ENCODE measurements around the gene MRPS18C. TPM values are rescaled to one million over a fixed set of nuclear protein-coding genes. Genes with fewer than 3 reads are reported as not detected.

The MRPS18C gene
- total RNA-seq, 2 experiments from 2014 or later = 15.7 to 18.0 TPM

DNA sequence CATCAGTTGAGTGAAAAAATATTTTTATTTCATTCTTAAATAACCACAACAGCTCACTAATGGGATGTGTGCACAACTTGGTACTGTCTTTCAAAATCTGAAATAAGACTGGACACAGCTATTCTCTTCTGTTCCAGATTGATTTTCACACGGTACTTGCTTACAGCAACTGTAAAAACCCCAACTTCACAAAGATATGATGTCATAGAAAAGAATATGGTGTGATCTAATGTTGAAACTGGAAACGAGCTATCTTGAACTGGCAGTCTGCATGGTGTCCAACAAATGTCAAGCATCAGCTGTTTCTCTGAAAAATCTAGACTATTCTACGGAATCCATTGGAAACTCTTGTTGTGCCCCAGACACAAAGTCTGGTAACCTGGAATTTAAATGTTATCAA lies 15.0 kb upstream of the MRPS18C start:
- peaks cover 79% of the 10 kb centered on the region for H3K36me3 Mint-ChIP-seq (ENCODE audit: low read depth)
- no peak overlapping the region for H3K4me3 ChIP-seq (ENCODE audit: low read length)
- H3K4me1 Mint-ChIP-seq (ENCODE audit: low read depth) = no peaks in the 10 kb centered on the region
- no peak overlapping the region for H3K27ac Mint-ChIP-seq
- TF ChIP-seq, protein P1, sequence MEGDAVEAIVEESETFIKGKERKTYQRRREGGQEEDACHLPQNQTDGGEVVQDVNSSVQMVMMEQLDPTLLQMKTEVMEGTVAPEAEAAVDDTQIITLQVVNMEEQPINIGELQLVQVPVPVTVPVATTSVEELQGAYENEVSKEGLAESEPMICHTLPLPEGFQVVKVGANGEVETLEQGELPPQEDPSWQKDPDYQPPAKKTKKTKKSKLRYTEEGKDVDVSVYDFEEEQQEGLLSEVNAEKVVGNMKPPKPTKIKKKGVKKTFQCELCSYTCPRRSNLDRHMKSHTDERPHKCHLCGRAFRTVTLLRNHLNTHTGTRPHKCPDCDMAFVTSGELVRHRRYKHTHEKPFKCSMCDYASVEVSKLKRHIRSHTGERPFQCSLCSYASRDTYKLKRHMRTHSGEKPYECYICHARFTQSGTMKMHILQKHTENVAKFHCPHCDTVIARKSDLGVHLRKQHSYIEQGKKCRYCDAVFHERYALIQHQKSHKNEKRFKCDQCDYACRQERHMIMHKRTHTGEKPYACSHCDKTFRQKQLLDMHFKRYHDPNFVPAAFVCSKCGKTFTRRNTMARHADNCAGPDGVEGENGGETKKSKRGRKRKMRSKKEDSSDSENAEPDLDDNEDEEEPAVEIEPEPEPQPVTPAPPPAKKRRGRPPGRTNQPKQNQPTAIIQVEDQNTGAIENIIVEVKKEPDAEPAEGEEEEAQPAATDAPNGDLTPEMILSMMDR (IDR thresholded peaks at IDR 0.05) = no peak
- intact Hi-C loops (cut with DNase I, micrococcal nuclease) = no loop called here
- H3K27me3 ChIP-seq (ENCODE audit: control insufficient read depth in 1 of 2, insufficient read depth in 2 of 2, low read length in 2 of 2) = no peaks in the 10 kb centered on the region
- DNase-seq (no peak), ATAC-seq (ENCODE audit: poor library complexity) (no peak)
- H3K4me1 ChIP-seq (ENCODE audit: insufficient read depth, low read length) = no peaks in the 10 kb centered on the region
- no peak overlapping the region for H3K4me3 Mint-ChIP-seq
- H3K9me3 ChIP-seq (ENCODE audit: control insufficient read depth in 1 of 2, insufficient read depth in 1 of 2, low read length in 2 of 2) = no peaks in the 10 kb centered on the region
- H3K27me3 Mint-ChIP-seq = no peaks in the 10 kb centered on the region
- ChIA-PET POLR2A (interaction anchor here (2.2 kb wide), 1 partner anchor 14 kb away, joined by 13 read pairs; the partner anchor contains the start of genes HELQ and MRPS18C), CTCF (no interaction called here)
- peaks cover 64% of the 10 kb centered on the region for H3K36me3 ChIP-seq (ENCODE audit: insufficient read depth, low read length)
- H3K27ac ChIP-seq (ENCODE audit: low read depth in 1 of 2, low read length in 2 of 2) = no peak overlapping the region
- no peaks in the 10 kb centered on the region for H3K9me3 Mint-ChIP-seq

DNA sequence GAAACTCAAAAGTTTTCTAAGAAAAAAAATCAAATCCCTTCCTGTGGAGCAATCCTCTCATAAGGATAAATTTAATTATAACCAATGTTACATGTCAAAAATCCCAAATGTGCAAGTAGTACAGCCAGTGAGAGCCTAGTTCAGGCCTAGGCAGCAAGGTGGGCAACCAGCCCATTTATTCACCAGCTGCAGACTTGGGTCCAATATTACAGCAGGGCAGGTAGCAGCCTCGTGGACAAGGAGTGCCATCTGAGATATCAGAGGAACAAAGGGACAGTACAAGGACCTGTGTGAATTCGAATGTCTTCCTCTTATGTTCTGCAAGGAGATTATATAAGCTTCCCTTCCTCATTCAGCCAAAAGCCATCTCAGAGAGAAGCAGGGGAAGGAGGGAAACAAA lies 6.8 kb upstream of the MRPS18C start:
- no peak overlapping the region for H3K27ac Mint-ChIP-seq
- CTCF ChIA-PET = no interaction called here
- peaks cover 36% of the 10 kb centered on the region for H3K36me3 ChIP-seq (ENCODE audit: insufficient read depth, low read length)
- H3K9me3 Mint-ChIP-seq = no peaks in the 10 kb centered on the region
- TF ChIP-seq, protein P1 (IDR thresholded peaks at IDR 0.05) = no peak
- H3K4me3 ChIP-seq (ENCODE audit: low read length) = no peak overlapping the region
- peaks cover 20% of the 10 kb centered on the region for H3K4me1 Mint-ChIP-seq (ENCODE audit: low read depth)
- H3K4me1 ChIP-seq (ENCODE audit: insufficient read depth, low read length) = peaks cover 3% of the 10 kb centered on the region
- H3K4me3 Mint-ChIP-seq = no peak overlapping the region
- DNase-seq = no peak
- no peak for ATAC-seq (ENCODE audit: poor library complexity)
- POLR2A ChIA-PET = no interaction called here
- H3K27me3 Mint-ChIP-seq = no peaks in the 10 kb centered on the region
- no peak overlapping the region for H3K27ac ChIP-seq (ENCODE audit: low read depth in 1 of 2, low read length in 2 of 2)
- peaks cover 68% of the 10 kb centered on the region for H3K36me3 Mint-ChIP-seq (ENCODE audit: low read depth)
- intact Hi-C loops (cut with DNase I, micrococcal nuclease) = no loop called here
- peaks cover 0 to 4% of the 10 kb centered on the region in 2 experiments for H3K9me3 ChIP-seq (ENCODE audit: control insufficient read depth in 1 of 2, insufficient read depth in 1 of 2, low read length in 2 of 2)
- H3K27me3 ChIP-seq (ENCODE audit: control insufficient read depth in 1 of 2, insufficient read depth in 2 of 2, low read length in 2 of 2) = no peaks in the 10 kb centered on the region

DNA sequence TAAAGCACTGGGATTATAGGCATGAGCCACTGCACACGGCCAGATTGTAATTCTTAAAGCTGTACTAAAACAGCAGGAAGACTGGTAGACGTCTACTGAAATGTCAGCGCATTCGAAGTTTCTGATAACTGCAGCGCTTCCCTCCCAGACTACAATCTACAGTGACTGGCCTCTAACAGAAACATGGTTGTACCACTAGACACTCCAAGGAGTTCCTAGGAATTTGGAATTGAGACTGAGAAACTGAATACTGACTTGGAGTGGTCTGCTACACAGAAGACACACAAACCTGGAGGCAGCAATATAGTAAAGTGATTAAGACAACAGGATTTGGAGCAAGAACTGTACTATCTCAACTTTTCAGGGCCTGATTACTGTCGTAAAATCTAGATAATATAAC lies 1.2 kb upstream of the MRPS18C start:
- Histone ChIP-seq H3K4me3 (ENCODE audit: low read length) (peak overlapping the region; percentile 88), H3K27me3 (ENCODE audit: control insufficient read depth in 1 of 2, insufficient read depth in 2 of 2, low read length in 2 of 2) (no peaks in the 10 kb centered on the region), H3K9me3 (ENCODE audit: control insufficient read depth in 1 of 2, insufficient read depth in 1 of 2, low read length in 2 of 2) (peaks cover 0 to 4% of the 10 kb centered on the region in 2 experiments), H3K4me1 (ENCODE audit: insufficient read depth, low read length) (peaks cover 12% of the 10 kb centered on the region), H3K27ac (ENCODE audit: low read depth in 1 of 2, low read length in 2 of 2) (peak overlapping the region; percentile 99 to 100), H3K36me3 (ENCODE audit: insufficient read depth, low read length) (peaks cover 43% of the 10 kb centered on the region)
- no peaks in the 10 kb centered on the region for H3K27me3 Mint-ChIP-seq
- peak overlapping the region; percentile 99 for H3K4me3 Mint-ChIP-seq
- H3K27ac Mint-ChIP-seq = peak overlapping the region; percentile 100
- peak in 3 of 14 experiments; percentile 18 to 33 (median 28) for DNase-seq
- intact Hi-C loops (cut with DNase I, micrococcal nuclease) = loop anchor here (1.0 to 10.0 kb wide), 8 partner anchors 31 to 1082 kb away; partner anchors contain the start of genes THAP9 (in 2 of the 2), ABRAXAS1 (in 1 of the 2), ENOPH1 (in 1 of the 2) and HNRNPD (in 1 of the 2)
- POLR2A ChIA-PET = interaction anchor here (0.6 to 3.4 kb wide), 17 partner anchors 10 to 1076 kb away, joined by 3 to 67 read pairs (median 6); partner anchors contain the start of genes ABRAXAS1, COPS4, COQ2 and ENOPH1
- H3K4me1 Mint-ChIP-seq (ENCODE audit: low read depth) = peaks cover 70% of the 10 kb centered on the region
- CTCF ChIA-PET = interaction anchor here (1.7 kb wide), 1 partner anchor 1170 kb away, joined by 4 read pairs; no protein-coding TSS in a partner anchor
- no peaks in the 10 kb centered on the region for H3K9me3 Mint-ChIP-seq
- peaks cover 84% of the 10 kb centered on the region for H3K36me3 Mint-ChIP-seq (ENCODE audit: low read depth)
- TF ChIP-seq, protein P1 (IDR thresholded peaks at IDR 0.05) = no peak
- no peak for ATAC-seq (ENCODE audit: poor library complexity)

All from CD4-positive, alpha-beta T cell (primary cell).